Measurements from ENCODE around the gene PKMYT1. TPM values are rescaled to one million over a fixed set of nuclear protein-coding genes. Genes with fewer than 3 reads are reported as not detected.

PKMYT1 gene
- total and polyA plus RNA-seq, 9 of the 15 experiments (the other 6 are each of a cell fraction or from before 2014, with no cell fraction given), result 8.7 to 201 (median 37.8) TPM

- no peaks in the 10 kb centered on the region for H3K27me3 ChIP-seq (ENCODE audit: control insufficient read depth in 2 of 2, insufficient read depth in 2 of 2, low read length in 2 of 2)
- 90% methylated on average over 8 of the region's 8 CpGs for WGBS (ENCODE audit: insufficient coverage, low coverage, missing lambda C conversion rate)
- H2AFZ ChIP-seq (ENCODE audit: low read depth, low read length), result no peak overlapping the region
- POLR2A ChIA-PET, result interaction anchor here (0.8 to 1.7 kb wide), 3 partner anchors 10 to 19 kb away, joined by 3 to 9 read pairs (median 6); partner anchors contain the start of genes HCFC1R1, THOC6 and TNFRSF12A
- H3K36me3 ChIP-seq (ENCODE audit: control insufficient read depth, insufficient read depth, low read length), result peaks cover 3% of the 10 kb centered on the region; the same call in 2 of the 3 replicates
- H3K27ac ChIP-seq (ENCODE audit: extremely low read depth, low read depth, low read length), result no peak overlapping the region
- BruUV-seq (replicated peaks), result no TSS peak
- CTCF ChIA-PET (ENCODE audit: low intra/inter-chr PET ratio), result no interaction called here
- H4K20me1 ChIP-seq (replicated peaks; ENCODE audit: control insufficient read depth, insufficient read depth, low read length), result no peaks in the 10 kb centered on the region
- peaks cover 17% of the 10 kb centered on the region for H3K79me2 ChIP-seq (ENCODE audit: control insufficient read depth, insufficient read depth, low read length)
- H3K9ac ChIP-seq (ENCODE audit: insufficient read depth in 1 of 2, low read depth in 2 of 2, low read length in 2 of 2), result no peak overlapping the region
- H3K4me2 ChIP-seq (ENCODE audit: insufficient read depth, low read length), result no peak overlapping the region
- no peak overlapping the region for H3K4me3 ChIP-seq
- no peak for DNase-seq (ENCODE audit: extremely low read depth in 1 of 4, low spot score in 3 of 4)
- TF ChIP-seq ZNF436 (CRISPR knock-in tag; IDR thresholded peaks at IDR 0.05), result no peak
- no peak for TF ChIP-seq DDX20 (tag; IDR thresholded peaks at IDR 0.05; ENCODE audit: low read depth)
- TF ChIP-seq PML (IDR thresholded peaks at IDR 0.05; ENCODE audit: low read length), result no peak
- no peak for TF ChIP-seq E4F1 (CRISPR knock-in tag; IDR thresholded peaks at IDR 0.05; ENCODE audit: borderline replicate concordance)
- no peak for TF ChIP-seq ZNF431 (CRISPR knock-in tag; IDR thresholded peaks at IDR 0.05)
- TF ChIP-seq ZBTB1 (CRISPR knock-in tag; IDR thresholded peaks at IDR 0.05; ENCODE audit: borderline replicate concordance, low read depth), result no peak
- TF ChIP-seq U2AF1 (optimal IDR thresholded peaks at IDR 0.05; ENCODE audit: low read depth, low read length), result no peak
- no peak for TF ChIP-seq E2F5 (CRISPR knock-in tag; IDR thresholded peaks at IDR 0.05)
- TF ChIP-seq RB1 (IDR thresholded peaks at IDR 0.05; ENCODE audit: low read depth), result no peak
- FAIRE-seq, result no peak
- in situ Hi-C loops (cut with MboI), result no loop called here
- no peak for ATAC-seq
- H3K4me1 ChIP-seq (replicated peaks in 1 of 2; ENCODE audit: control insufficient read depth in 2 of 2, insufficient read depth in 2 of 2, low read length in 2 of 2), result peaks cover 39 to 82% of the 10 kb centered on the region in 2 experiments
- H3K9me3 ChIP-seq (replicated peaks; ENCODE audit: control insufficient read depth, insufficient read depth, low read depth, low read length), result no peaks in the 10 kb centered on the region
- H3K9me1 ChIP-seq (ENCODE audit: control insufficient read depth, insufficient read depth, low read length), result peaks cover 3% of the 10 kb centered on the region
- intact Hi-C loops (cut with micrococcal nuclease), result no loop called here
Measured at GRCh38 chr16:3010510-3010909, 30.3 kb upstream of the PKMYT1 start.
